Uterus (tissue), 2 donors: ENCODE measurements around the gene CEACAM4.

Source experiments
- CTCF ChIP-seq, 4 experiments: fragments of 200-600 bp in 2 of 4; fragments of 450-650 bp in 2 of 4; sonication (generic) in 2 of 4; IDR thresholded peaks; one replicate each; pipeline ENCODE4 v1.5.1; 2016 to 2019; ENCODE audit warnings: antibody characterized with exemption in 4 of 4, mild to moderate bottlenecking in 2 of 4, moderate library complexity in 1 of 4
- POLR2A ChIP-seq, 2 donors: fragments of 450-650 bp; IDR thresholded peaks; one replicate each; pipeline ENCODE4 v1.6.1; 2016; ENCODE audit warnings: antibody characterized with exemption in 2 of 2, mild to moderate bottlenecking in 1 of 2, moderate library complexity in 1 of 2

- TF ChIP-seq POLR2A (IDR thresholded peaks at IDR 0.05): no peak
- no peak for TF ChIP-seq CTCF (IDR thresholded peaks at IDR 0.05)
Observed at GRCh38 chr19:41590936-41591335, 35.9 kb downstream of the CEACAM4 start.
